ENCODE measurements around the gene MATCAP1.

Gene MATCAP1

GRCh38 chr16:67228905-67229304, 45.1 kb upstream of the MATCAP1 start:
- TF ChIP-seq CTCF (IDR thresholded peaks at IDR 0.05; ENCODE audit: low read length) (no peak), EZH2 (IDR thresholded peaks at IDR 0.05; ENCODE audit: borderline replicate concordance, low read length) (no peak)
- Histone ChIP-seq H3K36me3 (ENCODE audit: insufficient read depth, low read length) (peaks cover 38% of the 10 kb centered on the region), H3K4me2 (ENCODE audit: low read length) (no peak overlapping the region)

DNA sequence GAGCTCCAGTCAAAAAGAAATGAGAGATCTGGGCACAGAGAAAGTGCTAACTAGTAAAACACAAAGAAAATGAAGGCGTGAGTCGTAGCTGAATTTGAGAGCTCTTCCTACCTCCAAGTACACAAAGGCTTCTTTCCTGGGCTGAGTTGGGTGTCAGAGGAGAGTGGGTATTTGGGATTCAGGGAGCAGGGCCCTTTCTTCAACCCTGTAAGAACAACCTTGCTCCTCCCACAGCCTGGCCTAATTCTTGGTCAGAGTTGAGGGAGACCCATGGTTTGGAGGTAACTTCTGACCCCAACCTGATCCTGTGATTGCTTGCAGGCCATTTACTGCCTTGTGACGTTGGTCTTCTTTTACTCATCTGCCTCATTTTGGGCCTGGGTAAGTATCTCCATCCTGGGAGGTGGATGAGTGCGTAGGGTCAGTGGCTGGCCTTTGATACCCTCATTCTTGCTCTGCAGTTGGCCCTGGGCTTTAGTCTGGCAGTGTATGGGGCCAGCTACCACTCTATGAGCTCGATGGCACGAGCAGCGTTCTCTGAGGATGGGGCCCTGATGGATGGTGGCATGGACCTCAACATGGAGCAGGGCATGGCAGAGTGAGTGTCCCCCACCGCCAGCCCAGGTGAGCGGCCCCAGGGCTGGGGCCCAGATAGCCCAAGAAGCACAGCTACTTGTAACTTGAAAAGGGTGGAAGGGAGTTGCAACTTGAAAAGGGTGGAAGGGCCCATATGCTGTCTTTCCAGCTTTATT, 44.4 kb upstream of the MATCAP1 start:
- no peaks in the 10 kb centered on the region for H3F3A ChIP-seq (ENCODE audit: insufficient read depth, low read length)
- no peak overlapping the region for H3K27ac ChIP-seq (ENCODE audit: low read depth, low read length, poor library complexity, severe bottlenecking)
- no peaks in the 10 kb centered on the region for H3K9me3 ChIP-seq (ENCODE audit: low read length)
- H3K27me3 ChIP-seq (ENCODE audit: insufficient read depth, low read length), result no peaks in the 10 kb centered on the region
- H3K79me2 ChIP-seq (ENCODE audit: insufficient read depth, low read length), result peaks cover 9% of the 10 kb centered on the region
- peaks cover 38% of the 10 kb centered on the region for H3K36me3 ChIP-seq (ENCODE audit: insufficient read depth, low read length)
- H4K20me1 ChIP-seq (ENCODE audit: insufficient read depth, low read length), result no peaks in the 10 kb centered on the region
- H3K4me1 ChIP-seq (ENCODE audit: insufficient read depth, low read length, severe bottlenecking), result peaks cover 17% of the 10 kb centered on the region
- peak overlapping the region; percentile 88 for H3K4me2 ChIP-seq (ENCODE audit: low read length)
- H3K9ac ChIP-seq (ENCODE audit: low read length), result peak overlapping the region; percentile 82; the same call in 1 of the 2 replicates
- no peaks in the 10 kb centered on the region for H3K9me2 ChIP-seq (ENCODE audit: low read depth, low read length)
- TF ChIP-seq CTCF (IDR thresholded peaks at IDR 0.05; ENCODE audit: low read length) (no peak), EZH2 (IDR thresholded peaks at IDR 0.05; ENCODE audit: borderline replicate concordance, low read length) (no peak)
- H3K4me3 ChIP-seq (ENCODE audit: low read depth, low read length, poor library complexity, severe bottlenecking), result peak overlapping the region; percentile 88
- no peak overlapping the region for H2AFZ ChIP-seq (ENCODE audit: low read length)

More at GRCh38 chr16:67228905-67229304, 45.1 kb upstream of the MATCAP1 start:
- no peaks in the 10 kb centered on the region for H3K9me2 ChIP-seq (ENCODE audit: low read depth, low read length)
- H3F3A ChIP-seq (ENCODE audit: insufficient read depth, low read length), result no peaks in the 10 kb centered on the region
- H3K4me3 ChIP-seq (ENCODE audit: low read depth, low read length, poor library complexity, severe bottlenecking), result no peak overlapping the region
- H3K27ac ChIP-seq (ENCODE audit: low read depth, low read length, poor library complexity, severe bottlenecking), result no peak overlapping the region
- H3K9me3 ChIP-seq (ENCODE audit: low read length), result no peaks in the 10 kb centered on the region
- H3K79me2 ChIP-seq (ENCODE audit: insufficient read depth, low read length), result peaks cover 9% of the 10 kb centered on the region
- H4K20me1 ChIP-seq (ENCODE audit: insufficient read depth, low read length), result no peaks in the 10 kb centered on the region
- peaks cover 17% of the 10 kb centered on the region for H3K4me1 ChIP-seq (ENCODE audit: insufficient read depth, low read length, severe bottlenecking)
- no peak overlapping the region for H2AFZ ChIP-seq (ENCODE audit: low read length)
- H3K9ac ChIP-seq (ENCODE audit: low read length), result no peak overlapping the region
- no peaks in the 10 kb centered on the region for H3K27me3 ChIP-seq (ENCODE audit: insufficient read depth, low read length)

- TF ChIP-seq EZH2 (IDR thresholded peaks at IDR 0.05; ENCODE audit: borderline replicate concordance, low read length) (no peak), CTCF (IDR thresholded peaks at IDR 0.05; ENCODE audit: low read length) (no peak)
- Histone ChIP-seq H3K79me2 (ENCODE audit: insufficient read depth, low read length) (peaks cover 9% of the 10 kb centered on the region), H3K9ac (ENCODE audit: low read length) (peak overlapping the region; percentile 82), H3K36me3 (ENCODE audit: insufficient read depth, low read length) (peaks cover 38% of the 10 kb centered on the region), H3K4me2 (ENCODE audit: low read length) (peak overlapping the region; percentile 88), H3K4me3 (ENCODE audit: low read depth, low read length, poor library complexity, severe bottlenecking) (peak overlapping the region; percentile 88), H3K9me2 (ENCODE audit: low read depth, low read length) (no peaks in the 10 kb centered on the region), H4K20me1 (ENCODE audit: insufficient read depth, low read length) (no peaks in the 10 kb centered on the region), H3K4me1 (ENCODE audit: insufficient read depth, low read length, severe bottlenecking) (peaks cover 17% of the 10 kb centered on the region), H3K9me3 (ENCODE audit: low read length) (no peaks in the 10 kb centered on the region), H3F3A (ENCODE audit: insufficient read depth, low read length) (no peaks in the 10 kb centered on the region), H2AFZ (ENCODE audit: low read length) (no peak overlapping the region), H3K27ac (ENCODE audit: low read depth, low read length, poor library complexity, severe bottlenecking) (no peak overlapping the region), H3K27me3 (ENCODE audit: insufficient read depth, low read length) (no peaks in the 10 kb centered on the region)
These were observed 43.8 kb upstream of the MATCAP1 start for GRCh38 chr16:67227567-67227921.

Measured in OCI-LY1 (cell line).